CD4-positive, alpha-beta T cell (primary cell): ENCODE data around the gene HS6ST3. TPM values are rescaled to one million over a fixed set of nuclear protein-coding genes. Genes with fewer than 3 reads are reported as not detected.

Source experiments
- ATAC-seq: fragments of 200-7000 bp; cut with Tn5 transposase; one replicate; pipeline ENCODE4 v1.10.0; 2022; ENCODE audit warnings: mild to moderate bottlenecking; ENCODE audit not compliant: poor library complexity
- CTCF ChIA-PET: fragments of 350-600 bp; sonication (Branson Sonifier 250); formaldehyde crosslinking; loops from one replicate; lab custom pipeline; 2021; ENCODE audit warnings: antibody characterized with exemption, inconsistent platforms; lab: Charles Lee
- POLR2A ChIA-PET: fragments of 350-600 bp; sonication (Branson Sonifier 250); formaldehyde crosslinking; loops from one replicate; lab custom pipeline; 2021; ENCODE audit warnings: antibody characterized with exemption, inconsistent platforms; lab: Charles Lee
- DNase-seq, 14 experiments: peaks; one replicate each; pipeline ENCODE4 v3.0.0-alpha.2; 2013 to 2020; ENCODE audit warnings: mixed read lengths in 2 of 14
- H3K27ac ChIP-seq, 2 donors: one replicate each; pipeline versions ENCODE4 v1.5.1 to v1.7.0; 2013; ENCODE audit warnings: low read length in 2 of 2, low read depth in 1 of 2, mild to moderate bottlenecking in 1 of 2
- H3K27me3 ChIP-seq, 2 experiments: 1 replicate in 1 of 2; 2 replicates in 1 of 2; pipeline versions ENCODE4 v1.6.1 to v1.7.0; 2013; ENCODE audit warnings: low read length in 2 of 2, control low read depth in 1 of 2, mild to moderate bottlenecking in 1 of 2, moderate library complexity in 1 of 2; ENCODE audit not compliant: insufficient read depth in 2 of 2, control insufficient read depth in 1 of 2
- H3K36me3 ChIP-seq: one replicate; pipeline ENCODE4 v1.6.1; 2013; ENCODE audit warnings: low read length, control low read depth; ENCODE audit not compliant: insufficient read depth
- H3K4me1 ChIP-seq: one replicate; pipeline ENCODE4 v1.6.1; 2013; ENCODE audit warnings: low read length, control low read depth; ENCODE audit not compliant: insufficient read depth
- H3K4me3 ChIP-seq: one replicate; pipeline ENCODE4 v1.5.1; 2013; ENCODE audit warnings: mild to moderate bottlenecking, low read length, moderate library complexity
- H3K9me3 ChIP-seq, 2 experiments: 1 replicate in 1 of 2; 2 replicates in 1 of 2; pipeline versions ENCODE4 v1.6.1 to v1.7.0; 2013; ENCODE audit warnings: low read length in 2 of 2, mild to moderate bottlenecking in 2 of 2, control low read depth in 1 of 2, moderate library complexity in 1 of 2; ENCODE audit not compliant: control insufficient read depth in 1 of 2, insufficient read depth in 1 of 2
- H3K27ac Mint-ChIP-seq: one replicate; pipeline ENCODE4 v1.8.0; 2020; ENCODE audit warnings: mixed read lengths
- H3K27me3 Mint-ChIP-seq: one replicate; pipeline ENCODE4 v1.8.0; 2021; ENCODE audit warnings: mixed read lengths
- H3K36me3 Mint-ChIP-seq: one replicate; pipeline ENCODE4 v1.8.0; 2021; ENCODE audit warnings: low read depth, mixed read lengths
- H3K4me1 Mint-ChIP-seq: one replicate; pipeline ENCODE4 v1.8.0; 2021; ENCODE audit warnings: low read depth, mixed read lengths
- H3K4me3 Mint-ChIP-seq: one replicate; pipeline ENCODE4 v1.8.0; 2020; ENCODE audit warnings: mild to moderate bottlenecking, mixed read lengths
- H3K9me3 Mint-ChIP-seq: one replicate; pipeline ENCODE4 v1.8.0; 2020; ENCODE audit warnings: mixed read lengths
- intact Hi-C, 2 experiments: fragments of 100-400 bp; cut with DNase I in 1 of 2; cut with micrococcal nuclease in 1 of 2; formaldehyde crosslinking; loops; one replicate each; pipeline versions ENCODE4 v1.15.1 to v1.9.0; 2023 to 2025; cut with DNase I, micrococcal nuclease
- total RNA-seq, 174 experiments: library from RNA in 2 of 174; stranded (reverse) in 2 of 174; gene quantifications; one replicate each; pipeline ENCODE4 v1.2.3 and lab custom pipeline; 2021 to 2026
- TF ChIP-seq, protein P1 (sequence below): fragments of 200-600 bp; IDR thresholded peaks from one replicate; pipeline ENCODE4 v1.8.0; 2022; ENCODE audit warnings: antibody characterized with exemption, mild to moderate bottlenecking

Gene HS6ST3
- total RNA-seq, 2 experiments from 2014 or later, result not detected

DNA sequence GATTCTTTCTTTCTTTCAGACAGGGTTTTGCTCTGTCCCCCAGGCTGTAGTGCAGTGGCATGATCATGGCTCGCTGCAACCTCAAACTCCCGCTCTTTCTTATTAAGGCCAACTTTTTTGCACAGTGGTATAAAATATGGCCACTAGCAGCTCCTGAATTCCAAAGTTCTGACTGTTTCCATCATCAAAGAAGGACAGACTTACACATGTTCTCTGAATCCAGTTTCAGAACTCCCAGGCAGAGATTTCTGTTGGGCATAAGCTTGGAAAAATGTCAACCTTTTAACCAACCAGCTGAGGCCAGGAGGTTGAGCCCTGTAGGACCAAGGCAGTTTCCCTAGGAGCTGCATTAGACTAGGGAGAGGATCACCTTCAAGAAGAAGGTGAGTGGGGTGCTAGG lies 184.1 kb downstream of the HS6ST3 start:
- Histone ChIP-seq H3K4me1 (no peaks in the 10 kb centered on the region), H3K4me3 (no peak overlapping the region), H3K27me3 (no peaks in the 10 kb centered on the region), H3K27ac (no peak overlapping the region), H3K36me3 (no peaks in the 10 kb centered on the region), H3K9me3 (no peaks in the 10 kb centered on the region)
- TF ChIP-seq, protein P1, sequence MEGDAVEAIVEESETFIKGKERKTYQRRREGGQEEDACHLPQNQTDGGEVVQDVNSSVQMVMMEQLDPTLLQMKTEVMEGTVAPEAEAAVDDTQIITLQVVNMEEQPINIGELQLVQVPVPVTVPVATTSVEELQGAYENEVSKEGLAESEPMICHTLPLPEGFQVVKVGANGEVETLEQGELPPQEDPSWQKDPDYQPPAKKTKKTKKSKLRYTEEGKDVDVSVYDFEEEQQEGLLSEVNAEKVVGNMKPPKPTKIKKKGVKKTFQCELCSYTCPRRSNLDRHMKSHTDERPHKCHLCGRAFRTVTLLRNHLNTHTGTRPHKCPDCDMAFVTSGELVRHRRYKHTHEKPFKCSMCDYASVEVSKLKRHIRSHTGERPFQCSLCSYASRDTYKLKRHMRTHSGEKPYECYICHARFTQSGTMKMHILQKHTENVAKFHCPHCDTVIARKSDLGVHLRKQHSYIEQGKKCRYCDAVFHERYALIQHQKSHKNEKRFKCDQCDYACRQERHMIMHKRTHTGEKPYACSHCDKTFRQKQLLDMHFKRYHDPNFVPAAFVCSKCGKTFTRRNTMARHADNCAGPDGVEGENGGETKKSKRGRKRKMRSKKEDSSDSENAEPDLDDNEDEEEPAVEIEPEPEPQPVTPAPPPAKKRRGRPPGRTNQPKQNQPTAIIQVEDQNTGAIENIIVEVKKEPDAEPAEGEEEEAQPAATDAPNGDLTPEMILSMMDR, result no peak
- no peaks in the 10 kb centered on the region for H3K9me3 Mint-ChIP-seq
- ATAC-seq, result no peak
- no peaks in the 10 kb centered on the region for H3K36me3 Mint-ChIP-seq
- DNase-seq, result no peak
- CTCF ChIA-PET, result no interaction called here
- POLR2A ChIA-PET, result no interaction called here
- no peaks in the 10 kb centered on the region for H3K27me3 Mint-ChIP-seq
- H3K4me1 Mint-ChIP-seq, result no peaks in the 10 kb centered on the region
- intact Hi-C loops, result no loop called here
- H3K27ac Mint-ChIP-seq, result no peak overlapping the region
- H3K4me3 Mint-ChIP-seq, result no peak overlapping the region

GRCh38 chr13:96279904-96280303 lies 190.0 kb downstream of the HS6ST3 start:
- TF ChIP-seq, protein P1, result no peak
- Mint-ChIP-seq H3K9me3 (peaks cover 2% of the 10 kb centered on the region), H3K4me1 (no peaks in the 10 kb centered on the region), H3K36me3 (no peaks in the 10 kb centered on the region), H3K27ac (no peak overlapping the region), H3K4me3 (no peak overlapping the region), H3K27me3 (no peaks in the 10 kb centered on the region)
- H3K27me3 ChIP-seq, result no peaks in the 10 kb centered on the region
- ChIA-PET CTCF (no interaction called here), POLR2A (no interaction called here)
- H3K4me3 ChIP-seq, result no peak overlapping the region
- DNase-seq (no peak), ATAC-seq (no peak)
- H3K27ac ChIP-seq, result no peak overlapping the region
- intact Hi-C loops, result no loop called here
- no peaks in the 10 kb centered on the region for H3K9me3 ChIP-seq
- H3K4me1 ChIP-seq, result no peaks in the 10 kb centered on the region
- H3K36me3 ChIP-seq, result no peaks in the 10 kb centered on the region

GRCh38 chr13:96284971-96285370 lies 195.1 kb downstream of the HS6ST3 start:
- H3K4me1 Mint-ChIP-seq, result no peaks in the 10 kb centered on the region
- ATAC-seq, result no peak
- peaks cover 2% of the 10 kb centered on the region for H3K9me3 Mint-ChIP-seq
- POLR2A ChIA-PET, result no interaction called here
- no peaks in the 10 kb centered on the region for H3K27me3 Mint-ChIP-seq
- H3K4me3 Mint-ChIP-seq, result no peak overlapping the region
- Histone ChIP-seq H3K9me3 (no peaks in the 10 kb centered on the region), H3K27me3 (no peaks in the 10 kb centered on the region), H3K4me3 (no peak overlapping the region), H3K4me1 (no peaks in the 10 kb centered on the region), H3K36me3 (no peaks in the 10 kb centered on the region), H3K27ac (no peak overlapping the region)
- no peak overlapping the region for H3K27ac Mint-ChIP-seq
- no peak for DNase-seq
- CTCF ChIA-PET, result no interaction called here
- H3K36me3 Mint-ChIP-seq, result no peaks in the 10 kb centered on the region
- intact Hi-C loops, result no loop called here
- TF ChIP-seq, protein P1, result no peak
